GM18868 (cell line): ENCODE measurements around the gene MPEG1.

Experiments used
- ATAC-seq: cut with Tn5 transposase; IDR thresholded peaks from one replicate; pipeline ENCODE4 v1.9.1; 2021; ENCODE audit warnings: mild to moderate bottlenecking, moderate library complexity; ENCODE audit not compliant: unreplicated experiment

Gene MPEG1

GRCh38 chr11:59188954-59189353 lies 23.8 kb downstream of the MPEG1 start:
- ATAC-seq, result no peak

DNA sequence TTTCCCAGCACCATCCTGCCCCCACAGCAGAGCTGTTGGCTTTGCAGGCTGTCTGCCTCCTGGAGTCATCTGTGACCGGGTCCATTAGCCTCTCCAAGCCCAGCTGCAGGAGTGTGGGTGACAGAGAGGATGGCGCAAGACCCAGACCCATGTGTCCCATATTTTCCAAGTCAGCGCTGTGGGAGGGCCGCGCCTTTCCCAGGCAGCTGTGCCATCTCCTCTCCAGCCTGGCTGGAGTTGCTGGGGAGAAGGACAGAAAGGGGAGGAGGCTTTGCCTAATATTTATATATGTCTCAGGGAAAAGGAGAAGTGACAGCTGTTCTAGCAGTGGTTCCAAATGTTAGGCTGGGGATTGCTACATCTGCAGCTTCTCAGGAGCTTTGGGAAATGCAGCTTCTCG lies 25.1 kb downstream of the MPEG1 start:
- no peak for ATAC-seq

DNA sequence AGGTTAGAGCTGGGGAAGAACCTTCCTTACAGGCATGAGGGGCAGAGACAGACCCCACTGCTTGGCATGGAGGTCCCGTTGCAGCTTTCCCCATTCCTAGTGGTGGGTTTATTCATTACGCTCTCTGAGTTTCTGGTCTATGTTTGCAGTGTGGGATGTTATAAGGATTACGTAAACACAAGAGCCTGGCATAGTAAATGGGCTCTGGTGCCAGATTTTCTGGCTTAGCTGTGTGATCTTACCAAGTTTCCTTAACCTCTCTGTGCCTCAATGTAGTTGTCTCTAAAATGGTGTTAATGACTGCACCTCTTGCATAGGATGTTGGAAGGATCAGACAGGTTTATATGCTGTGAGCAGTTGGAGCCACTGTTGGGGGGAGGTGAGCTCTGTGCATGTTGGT lies 25.7 kb downstream of the MPEG1 start:
- ATAC-seq, result no peak

GRCh38 chr11:59186130-59186594 lies 26.6 kb downstream of the MPEG1 start:
- peak; percentile 73 for ATAC-seq

- ATAC-seq, result no peak
Measured at GRCh38 chr11:59185386-59185945, 27.3 kb downstream of the MPEG1 start.

- no peak for ATAC-seq
Measured at GRCh38 chr11:59184691-59185339, 27.9 kb downstream of the MPEG1 start.

DNA sequence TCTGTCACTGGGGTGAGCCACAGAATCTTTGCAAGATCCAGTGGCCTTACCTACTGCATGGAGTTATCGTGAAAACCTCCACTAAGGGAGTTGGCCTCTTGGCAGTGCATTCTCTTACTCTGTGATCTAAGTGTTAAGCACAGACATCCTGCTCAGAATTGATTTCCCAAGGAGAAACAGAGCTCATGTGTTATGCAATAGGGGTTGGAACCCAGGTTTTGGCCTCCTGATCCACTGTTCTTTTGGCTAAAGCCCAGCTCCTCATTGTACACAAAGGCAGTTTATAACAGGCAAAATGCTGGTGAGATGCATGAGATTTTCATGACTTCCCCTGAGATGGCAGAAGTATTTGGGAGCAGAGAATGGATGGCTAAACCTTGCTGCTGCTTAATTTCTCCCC lies 29.0 kb downstream of the MPEG1 start:
- no peak for ATAC-seq

DNA sequence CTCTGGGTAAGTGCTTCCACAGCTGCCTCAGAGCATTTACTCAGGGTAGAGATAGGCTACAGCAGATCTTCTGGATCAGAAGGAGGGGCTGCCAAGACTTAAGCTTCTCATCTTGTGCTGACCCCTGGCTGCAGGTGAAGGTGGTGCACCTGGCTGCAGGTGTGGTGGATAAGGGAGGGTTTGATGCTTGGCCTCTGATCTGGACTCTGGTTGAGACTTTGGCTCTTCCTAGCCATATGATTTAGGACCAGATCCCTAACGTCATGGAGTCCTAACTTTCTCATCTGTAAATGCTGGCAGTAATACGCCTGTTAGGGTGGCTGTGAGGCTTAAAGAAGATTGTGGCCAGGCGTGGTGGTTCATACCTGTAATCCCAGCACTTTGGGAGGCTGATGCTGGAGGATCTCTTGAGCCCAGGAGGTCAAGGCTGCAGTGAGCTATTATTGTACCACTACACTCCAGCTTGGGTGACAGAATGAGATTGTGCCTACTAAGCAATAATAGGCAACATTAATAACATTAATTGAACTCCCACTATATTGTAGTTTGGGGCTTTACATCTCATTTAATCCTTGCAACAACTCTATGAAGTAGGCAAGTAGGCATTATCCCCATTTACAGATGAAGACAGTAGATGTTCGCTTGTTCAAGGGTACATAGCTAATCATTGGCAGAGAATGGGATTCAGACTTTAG lies 30.1 kb downstream of the MPEG1 start:
- ATAC-seq, result peak; percentile 45

DNA sequence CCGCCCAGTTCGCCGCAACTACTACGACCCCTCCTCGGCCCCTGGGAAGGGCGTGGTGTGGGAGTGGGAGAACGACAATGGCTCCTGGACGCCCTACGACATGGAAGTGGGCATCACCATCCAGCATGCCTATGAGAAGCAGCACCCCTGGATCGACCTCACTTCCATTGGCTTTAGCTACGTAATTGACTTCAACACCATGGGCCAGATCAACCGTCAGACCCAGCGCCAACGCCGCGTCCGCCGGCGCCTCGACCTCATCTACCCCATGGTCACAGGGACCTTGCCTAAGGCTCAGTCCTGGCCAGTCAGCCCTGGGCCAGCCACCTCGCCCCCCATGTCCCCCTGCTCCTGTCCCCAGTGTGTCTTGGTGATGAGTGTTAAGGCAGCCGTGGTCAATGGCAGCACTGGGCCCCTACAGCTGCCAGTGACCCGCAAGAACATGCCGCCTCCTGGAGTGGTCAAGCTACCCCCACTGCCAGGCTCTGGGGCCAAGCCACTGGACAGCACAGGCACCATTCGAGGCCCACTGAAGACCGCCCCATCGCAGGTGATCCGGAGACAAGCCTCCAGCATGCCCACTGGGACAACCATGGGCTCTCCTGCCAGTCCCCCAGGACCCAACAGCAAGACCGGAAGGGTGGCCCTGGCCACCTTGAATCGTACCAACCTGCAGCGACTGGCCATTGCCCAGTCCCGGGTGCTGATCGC lies 30.8 kb downstream of the MPEG1 start:
- ATAC-seq, result no peak

DNA sequence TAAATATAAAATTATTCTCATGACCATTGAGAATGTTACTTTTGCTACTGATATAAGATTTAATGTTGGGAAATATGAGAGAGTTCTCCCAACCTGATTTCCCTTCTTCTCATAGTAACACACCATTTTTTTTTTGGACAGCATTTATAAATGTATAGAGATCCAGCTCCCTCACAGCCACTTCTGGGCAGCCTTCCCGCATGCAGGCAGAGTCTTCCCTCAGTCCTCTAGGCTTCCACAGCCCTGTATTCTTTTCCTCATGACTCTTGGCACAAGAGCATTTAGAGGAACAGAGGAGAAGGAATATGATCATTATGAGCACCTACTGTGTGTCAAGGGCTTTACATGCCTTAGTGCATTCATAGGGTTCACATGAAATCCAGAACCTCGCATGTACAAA lies 31.8 kb downstream of the MPEG1 start:
- no peak for ATAC-seq

- ATAC-seq, result no peak
Measured at GRCh38 chr11:59180168-59180776, 32.5 kb downstream of the MPEG1 start.

- ATAC-seq, result no peak
Measured at GRCh38 chr11:59179121-59179520, 33.6 kb downstream of the MPEG1 start.

GRCh38 chr11:59178402-59178801 lies 34.3 kb downstream of the MPEG1 start:
- no peak for ATAC-seq

- no peak for ATAC-seq
Measured at GRCh38 chr11:59176330-59176729, 36.4 kb downstream of the MPEG1 start.

GRCh38 chr11:59175091-59175501 lies 37.6 kb downstream of the MPEG1 start:
- ATAC-seq, result no peak

DNA sequence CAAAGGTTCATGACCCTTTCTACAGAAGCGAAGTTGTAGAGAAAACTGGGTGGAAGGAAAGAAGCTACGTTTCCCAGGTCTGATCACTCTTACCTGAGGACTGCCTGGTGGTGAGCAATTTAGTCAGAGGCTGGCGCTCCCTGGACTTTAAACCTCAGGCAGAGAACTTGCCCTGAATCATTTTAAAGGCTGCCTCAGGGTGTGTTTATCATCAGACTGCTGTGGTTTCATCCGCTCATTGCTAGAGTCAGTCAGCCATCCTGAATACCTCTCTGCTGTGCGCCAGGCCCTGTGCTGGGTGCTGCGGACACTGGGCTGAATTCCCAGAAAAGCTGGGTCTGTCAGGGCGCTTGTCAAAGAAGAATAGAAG lies 38.1 kb downstream of the MPEG1 start:
- ATAC-seq, result no peak

GRCh38 chr11:59173964-59174663 lies 38.6 kb downstream of the MPEG1 start:
- peak; percentile 32 for ATAC-seq

DNA sequence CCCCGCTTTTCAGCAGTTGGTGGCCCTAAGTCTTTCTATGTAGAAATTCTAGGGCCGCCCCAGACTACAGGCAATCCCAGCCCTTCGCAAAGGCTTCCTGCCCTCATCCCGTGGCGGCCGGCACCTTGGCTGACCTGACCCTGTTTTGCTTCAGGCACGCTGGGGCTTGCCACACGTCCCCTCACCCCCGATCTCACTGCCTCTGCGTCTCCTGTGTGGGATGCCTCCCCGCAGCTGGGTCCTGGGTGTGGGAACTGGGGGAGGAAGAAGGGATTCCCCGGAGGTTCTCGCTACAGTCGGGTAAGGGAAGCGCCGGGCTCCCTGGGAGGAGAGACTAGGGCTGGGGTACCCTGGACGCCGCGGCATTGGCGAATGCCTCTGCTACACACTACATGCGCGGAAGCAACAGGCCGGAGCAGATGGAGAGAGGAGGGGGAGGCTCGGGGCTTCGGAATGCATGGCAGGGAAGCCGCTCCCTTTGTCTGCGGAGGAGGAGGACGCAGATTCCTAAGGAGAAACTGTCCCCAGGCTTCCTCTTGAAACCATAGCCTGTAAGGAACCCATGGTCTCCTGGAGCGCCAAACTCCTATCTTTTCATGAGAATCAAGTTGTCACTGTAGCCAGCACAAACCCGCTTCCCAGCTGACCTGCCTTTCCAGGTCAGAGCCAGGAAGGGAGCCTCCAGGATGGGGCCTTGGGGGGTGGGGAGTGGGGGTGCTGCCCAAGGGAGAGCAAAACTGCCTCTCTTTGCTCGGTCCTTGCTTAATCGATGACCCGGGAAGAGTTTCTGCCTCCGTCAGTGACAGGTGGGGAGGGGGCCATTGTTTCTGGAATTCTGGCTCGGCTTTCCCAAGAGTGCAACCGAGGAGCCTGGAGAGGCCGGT lies 39.4 kb downstream of the MPEG1 start:
- peak; percentile 0 for ATAC-seq

DNA sequence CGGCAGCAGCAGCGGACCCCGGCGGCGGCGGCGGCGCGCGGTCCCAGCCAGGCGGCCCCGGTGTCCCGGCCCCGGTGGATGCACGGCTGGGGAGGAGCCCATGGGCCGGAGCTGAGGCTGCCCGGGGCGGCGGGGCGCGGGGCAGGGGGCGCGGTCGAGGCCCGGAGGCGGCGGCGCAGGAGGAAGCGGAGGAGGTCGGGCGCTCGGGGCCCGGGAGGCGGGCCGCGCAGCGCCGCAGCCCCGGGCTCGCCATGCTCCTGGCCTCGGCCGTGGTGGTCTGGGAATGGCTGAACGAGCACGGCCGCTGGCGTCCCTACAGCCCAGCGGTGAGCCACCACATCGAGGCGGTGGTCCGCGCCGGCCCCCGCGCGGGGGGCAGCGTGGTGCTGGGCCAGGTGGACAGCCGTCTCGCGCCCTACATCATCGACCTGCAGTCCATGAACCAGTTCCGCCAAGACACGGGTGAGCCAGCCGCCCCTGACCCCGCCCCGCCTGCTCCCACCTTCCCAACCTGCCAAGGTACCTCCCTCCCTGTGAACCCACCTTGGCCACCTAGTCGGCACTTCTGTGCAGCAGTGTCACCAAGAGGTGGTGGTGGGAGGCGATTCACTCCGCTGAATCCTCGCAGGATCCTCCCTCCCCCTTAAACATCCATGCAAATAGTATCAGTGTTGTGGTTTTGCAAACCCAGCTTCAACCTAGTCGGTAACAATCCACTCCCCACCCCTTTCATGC lies 40.2 kb downstream of the MPEG1 start:
- ATAC-seq, result peak; percentile 36
